Kidney tubule cell (primary cell): Measurements from ENCODE around the gene DIO3.
A peak's percentile ranks its signal among the peaks of the same experiment; 100 is the strongest.

Source experiments
- DNase-seq: peaks from one replicate; pipeline ENCODE4 v3.0.0-alpha.2; 2018; ENCODE audit warnings: low spot score

The DIO3 gene

DNA sequence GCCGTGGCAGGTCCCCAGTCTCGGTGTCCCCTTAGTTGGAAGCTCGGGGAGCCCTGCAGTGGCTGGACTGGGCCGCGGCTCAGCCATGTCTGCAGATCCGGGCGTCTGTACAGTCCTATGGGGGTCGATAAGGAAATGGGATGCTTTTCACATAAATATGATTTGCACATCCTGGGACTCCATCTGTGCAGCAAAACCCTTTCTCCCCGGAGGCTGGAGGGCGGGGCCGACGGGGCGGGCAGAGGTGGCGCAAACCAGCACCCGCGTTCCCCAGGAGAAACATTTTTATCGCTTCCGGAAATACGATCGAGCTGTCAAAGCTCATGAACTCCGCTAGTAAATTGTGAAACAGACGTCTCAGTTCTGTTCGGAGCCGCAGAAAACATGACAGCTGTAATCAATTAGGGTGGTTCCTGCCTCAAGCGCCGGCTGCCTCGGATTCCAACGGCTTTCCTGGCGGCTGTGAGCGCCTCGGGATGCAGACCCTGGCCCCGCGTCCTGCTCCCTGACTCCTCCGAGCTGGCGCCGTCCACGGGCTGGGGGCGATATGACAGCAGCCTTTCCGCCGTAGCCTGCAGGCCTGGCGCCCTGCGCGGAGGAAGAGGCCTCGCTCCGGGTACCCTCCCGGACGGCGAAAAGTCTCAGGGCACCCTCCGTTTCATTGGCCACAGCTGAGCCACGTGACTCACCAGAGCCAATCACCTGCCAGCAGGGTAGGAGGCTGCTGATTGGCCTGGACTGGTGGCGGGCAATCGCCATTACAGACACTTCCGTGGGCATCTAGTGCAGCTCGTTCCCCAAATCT is 23.0 kb downstream of the DIO3 start:
- DNase-seq = no peak

DNA sequence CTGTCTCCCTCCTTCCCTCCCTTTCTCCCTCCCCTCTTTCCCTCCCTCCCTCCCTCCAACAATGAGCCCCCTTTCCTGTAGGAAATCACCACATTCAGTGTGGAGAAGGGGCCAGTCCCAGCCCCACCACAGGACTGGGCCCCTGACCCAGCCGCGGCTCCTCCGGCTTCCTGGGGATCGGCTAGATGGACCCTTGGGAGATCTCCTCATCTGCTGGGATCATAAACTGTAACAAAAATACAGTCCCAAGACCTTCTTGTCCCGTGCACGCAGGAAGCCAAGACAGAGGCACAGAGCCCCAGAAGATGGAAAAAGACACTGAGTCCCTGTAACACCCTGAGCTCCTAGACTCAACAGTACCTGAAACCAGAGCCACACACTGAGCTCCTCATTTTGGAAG is 23.9 kb downstream of the DIO3 start:
- DNase-seq = no peak

DNA sequence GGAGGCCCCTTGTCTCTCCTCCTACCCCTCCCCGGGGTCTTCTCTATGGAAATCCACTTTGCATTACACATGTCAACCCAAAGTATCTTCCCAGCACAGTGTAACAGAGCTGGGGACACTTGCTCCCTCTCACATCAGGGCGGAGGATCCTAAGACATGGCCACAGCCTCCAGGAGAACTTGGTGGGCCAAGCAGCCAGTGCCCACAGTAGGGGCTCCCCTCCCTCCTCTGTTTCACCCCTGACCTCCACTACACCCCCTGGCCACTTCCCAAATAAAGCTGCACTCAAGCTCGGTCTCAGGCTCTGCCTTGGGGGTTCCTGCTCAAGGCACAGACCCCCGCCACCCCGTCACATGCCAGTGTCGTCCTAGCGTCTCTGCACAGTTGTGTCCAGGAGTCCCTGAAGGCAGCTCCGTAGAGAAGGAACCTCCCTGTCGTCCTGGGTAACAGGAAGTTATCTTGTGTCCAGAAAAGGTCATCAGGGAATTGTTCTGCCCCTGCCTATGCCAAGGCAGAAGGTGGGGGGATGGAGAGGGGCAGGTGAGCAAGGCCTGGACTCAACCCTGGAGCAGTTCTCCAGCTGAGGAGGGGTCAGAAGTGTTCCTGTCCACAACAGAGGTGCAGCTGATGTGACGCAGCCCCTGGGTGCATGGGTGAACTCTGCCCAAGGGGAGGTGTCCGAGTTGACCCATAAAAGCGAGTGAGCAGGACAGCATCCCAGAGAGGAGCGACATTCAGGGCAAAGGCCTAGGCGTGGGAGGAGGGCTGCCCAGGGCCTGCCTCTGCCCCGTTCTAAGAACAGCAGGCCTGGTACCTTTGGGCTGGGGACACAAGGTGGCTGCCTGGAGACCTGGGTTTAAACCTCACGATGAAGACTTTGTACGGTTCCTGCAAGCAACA is 25.5 kb downstream of the DIO3 start:
- no peak for DNase-seq

DNA sequence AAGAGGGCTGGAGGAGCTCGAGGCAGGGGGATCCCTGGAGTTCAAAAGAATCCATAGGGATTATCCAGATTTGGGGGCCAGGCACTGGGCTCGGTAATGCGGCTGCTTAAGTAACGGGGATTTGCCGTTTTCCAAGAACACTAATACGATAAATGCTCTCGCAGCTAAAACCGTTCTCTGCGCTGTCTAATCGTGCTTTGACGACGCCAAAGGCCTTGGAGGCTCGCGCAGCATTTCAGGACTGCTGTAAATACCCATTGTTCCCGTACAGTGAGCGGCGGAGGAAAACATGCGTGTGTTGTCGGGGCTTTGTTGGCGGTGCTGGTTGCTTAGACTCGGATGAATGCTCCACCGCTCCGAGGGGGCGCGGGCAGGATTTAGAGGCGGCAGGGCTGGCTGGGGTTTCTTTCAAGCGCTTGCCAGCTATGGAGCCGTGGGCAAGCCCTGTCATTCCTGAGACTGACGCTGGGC is 26.2 kb downstream of the DIO3 start:
- no peak for DNase-seq

DNA sequence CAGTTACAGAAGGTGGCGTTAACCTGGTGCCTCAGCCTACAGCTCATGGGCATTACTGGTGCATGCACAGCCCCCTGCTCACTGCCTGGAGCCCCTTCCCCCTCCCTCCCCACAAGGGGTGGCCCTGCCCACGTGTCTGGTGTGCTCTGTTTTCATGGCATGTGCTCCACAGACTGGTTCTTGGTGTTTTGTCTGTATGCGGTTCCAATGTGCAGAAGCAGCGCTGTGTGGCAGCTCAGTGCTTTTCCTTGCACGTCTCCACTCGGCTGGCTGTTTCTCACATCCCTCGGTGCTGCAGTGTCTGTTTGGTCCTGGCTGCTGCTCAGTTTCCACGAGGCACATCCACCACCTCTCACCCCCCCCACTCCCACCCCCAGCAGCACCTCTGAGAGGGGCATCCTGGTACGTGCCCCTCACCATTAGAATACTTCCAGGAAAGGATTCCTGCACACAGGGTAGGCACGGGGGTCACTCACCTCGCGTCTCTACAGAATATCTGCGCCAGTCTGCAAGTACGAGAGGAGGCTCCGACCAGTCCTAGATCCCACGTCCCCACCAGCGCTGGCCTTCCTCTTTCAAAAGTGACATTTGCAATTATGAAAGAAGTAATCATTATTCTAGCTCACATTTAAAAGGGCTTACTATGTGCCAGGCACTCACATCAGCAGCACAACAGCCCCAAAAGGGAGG is 27.1 kb downstream of the DIO3 start:
- no peak for DNase-seq

DNA sequence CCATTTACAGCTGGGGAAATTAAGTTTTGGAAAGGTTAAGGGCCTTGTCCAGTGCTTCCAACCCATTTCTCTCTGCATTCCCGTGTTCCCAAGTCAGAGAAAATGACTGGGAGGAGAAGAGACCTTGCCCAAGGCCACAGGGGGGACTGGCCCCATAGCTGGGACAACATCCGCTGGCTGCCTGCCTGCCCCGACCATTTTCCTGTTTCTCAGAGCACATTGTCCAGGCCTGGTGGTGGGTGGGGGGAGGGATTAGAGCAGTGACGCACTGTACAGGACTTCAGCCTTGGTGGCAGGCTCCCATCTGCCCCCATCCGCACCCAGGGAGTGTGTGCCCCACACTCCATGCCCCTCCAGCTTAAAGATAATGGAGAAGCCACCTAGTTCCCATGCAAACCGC is 27.7 kb downstream of the DIO3 start:
- DNase-seq = no peak

DNA sequence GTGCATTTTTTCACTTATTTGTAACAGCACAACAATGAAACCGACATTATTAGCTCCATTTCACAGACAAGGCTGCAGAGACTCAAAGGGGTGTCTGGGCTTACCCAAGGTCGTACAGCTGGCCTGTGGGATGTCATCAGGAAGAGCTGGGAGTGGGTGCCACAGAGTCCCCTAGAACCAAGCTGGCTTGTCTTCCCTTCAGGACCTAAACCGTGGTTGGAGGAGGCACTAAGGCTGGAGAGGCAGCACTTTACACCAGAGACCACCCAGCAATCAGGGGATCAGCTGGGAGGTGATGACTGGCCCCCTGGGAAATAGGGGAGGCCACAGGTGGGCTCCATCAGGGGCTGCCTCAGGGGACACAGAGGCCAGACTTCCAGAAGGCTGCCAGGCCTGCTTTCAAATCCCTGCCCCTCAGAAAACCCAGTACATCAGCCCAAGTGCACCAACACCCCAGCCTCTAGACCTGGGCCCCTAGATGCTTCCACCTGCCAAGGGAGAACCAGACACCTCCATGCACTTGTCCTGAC is 28.3 kb downstream of the DIO3 start:
- no peak for DNase-seq

DNA sequence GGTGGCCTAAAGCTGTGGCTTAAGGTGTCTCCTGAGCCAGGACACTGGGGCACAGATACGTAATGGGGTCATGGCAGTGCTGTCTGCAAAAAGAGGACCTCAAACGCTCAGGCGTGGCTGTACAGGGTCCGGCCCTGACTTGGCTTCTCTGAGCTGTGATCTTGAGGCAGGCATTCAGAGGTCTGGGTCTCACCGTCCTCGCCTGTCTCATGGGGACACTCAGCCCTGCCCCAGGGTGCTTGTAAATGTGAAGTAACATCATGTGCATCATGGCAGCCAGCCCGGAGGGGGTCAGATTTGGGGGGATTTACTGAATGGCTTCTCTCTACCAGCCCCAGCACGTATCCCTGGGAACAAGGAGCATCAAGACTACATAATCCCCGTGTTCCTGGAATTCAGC is 28.8 kb downstream of the DIO3 start:
- no peak for DNase-seq

DNA sequence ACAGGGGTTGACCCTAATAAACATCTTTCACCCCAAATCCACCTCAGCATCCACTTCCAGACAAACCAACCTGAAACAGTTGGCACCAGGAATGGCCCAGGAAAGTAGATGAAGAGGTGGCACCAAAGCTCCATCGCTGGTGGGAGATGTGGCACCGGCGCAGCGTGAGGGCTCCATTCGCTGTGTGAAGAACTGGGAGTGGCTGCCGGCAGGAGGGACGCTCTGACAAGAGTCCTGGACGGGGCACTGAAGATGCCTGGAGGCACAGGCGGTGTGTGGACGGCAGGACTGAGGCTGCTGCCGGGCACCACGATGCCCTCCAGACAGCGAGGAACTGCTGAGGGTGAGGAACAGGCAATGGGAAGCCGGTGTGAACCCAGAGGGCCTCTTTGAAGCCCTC is 29.3 kb downstream of the DIO3 start:
- no peak for DNase-seq

DNA sequence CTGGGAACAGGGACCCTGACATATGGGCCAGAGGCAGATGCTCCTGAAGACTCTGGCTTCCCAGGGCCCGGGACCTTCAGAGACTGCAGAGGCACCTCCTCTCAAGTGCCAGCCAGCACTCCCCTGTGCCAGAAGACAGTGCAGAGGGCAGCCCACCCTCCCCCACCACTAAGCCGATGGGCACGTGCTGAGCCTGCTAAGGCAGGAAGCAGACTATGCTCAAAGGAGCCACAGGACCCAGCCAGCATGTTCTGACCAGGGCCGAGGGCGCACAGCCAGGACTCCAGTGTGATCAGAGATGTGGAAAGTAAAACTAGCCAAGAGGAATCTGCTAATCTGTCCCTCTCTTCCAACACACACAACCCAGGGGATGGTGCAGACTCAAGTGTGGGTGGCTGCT is 29.8 kb downstream of the DIO3 start:
- DNase-seq = no peak

DNA sequence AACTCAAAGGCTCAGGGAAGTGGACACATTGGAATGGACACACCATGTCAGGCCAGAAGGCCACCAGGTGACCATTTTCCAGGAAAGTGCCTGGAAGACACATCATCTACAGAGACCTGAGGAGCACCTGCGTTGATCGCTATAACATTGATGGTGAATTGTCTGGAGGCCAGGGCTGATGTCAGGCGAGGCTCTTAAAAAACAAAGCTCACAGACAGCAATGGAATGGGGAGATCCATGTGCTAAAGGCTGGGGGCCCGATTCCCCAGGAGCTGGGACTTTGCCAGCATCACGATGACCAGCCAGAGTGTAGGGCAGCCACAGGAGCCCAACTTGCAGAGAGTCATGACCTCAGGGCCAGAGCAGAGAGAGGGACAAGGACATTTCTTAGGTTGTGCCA is 30.3 kb downstream of the DIO3 start:
- DNase-seq = no peak

DNA sequence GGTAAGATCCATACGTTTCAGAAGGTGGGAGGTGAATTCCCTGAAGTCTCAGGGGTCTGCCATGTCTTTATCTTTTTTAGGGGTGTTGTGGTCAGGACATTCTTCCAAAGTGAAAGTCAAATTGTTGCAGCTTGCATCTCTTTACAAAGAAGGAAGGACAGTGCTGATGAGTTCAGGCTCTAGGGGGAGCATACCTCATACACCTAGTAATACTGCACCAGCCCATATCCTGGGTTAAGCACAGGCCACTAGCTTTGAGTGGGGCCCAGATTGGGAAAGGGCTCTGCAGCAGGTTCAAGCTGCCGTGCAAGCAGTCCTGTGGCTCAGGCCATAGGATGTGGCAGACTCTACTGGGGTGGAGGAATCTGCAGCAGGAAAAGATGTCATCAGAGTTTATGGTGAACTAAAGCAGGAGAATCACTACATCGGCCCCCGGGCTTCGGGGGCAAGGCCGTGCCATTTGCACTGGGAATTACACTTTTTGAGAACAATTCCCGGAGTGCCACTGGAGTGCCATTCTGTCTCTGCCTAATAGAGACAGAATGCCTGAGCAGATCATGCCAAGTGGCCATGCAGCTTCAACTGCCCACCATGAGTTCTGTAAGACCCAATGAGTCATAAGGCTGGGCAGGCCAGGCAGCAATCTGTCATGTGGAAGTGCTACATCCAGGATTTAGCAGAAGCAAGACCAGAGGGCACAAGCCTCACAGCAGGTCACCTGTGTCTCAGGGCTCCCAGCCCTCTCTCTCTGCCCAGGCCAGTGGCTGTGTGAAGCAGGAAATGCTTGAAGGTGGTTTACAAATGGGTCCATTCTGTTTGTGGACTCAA is 32.3 kb downstream of the DIO3 start:
- DNase-seq = peak; percentile 1

DNA sequence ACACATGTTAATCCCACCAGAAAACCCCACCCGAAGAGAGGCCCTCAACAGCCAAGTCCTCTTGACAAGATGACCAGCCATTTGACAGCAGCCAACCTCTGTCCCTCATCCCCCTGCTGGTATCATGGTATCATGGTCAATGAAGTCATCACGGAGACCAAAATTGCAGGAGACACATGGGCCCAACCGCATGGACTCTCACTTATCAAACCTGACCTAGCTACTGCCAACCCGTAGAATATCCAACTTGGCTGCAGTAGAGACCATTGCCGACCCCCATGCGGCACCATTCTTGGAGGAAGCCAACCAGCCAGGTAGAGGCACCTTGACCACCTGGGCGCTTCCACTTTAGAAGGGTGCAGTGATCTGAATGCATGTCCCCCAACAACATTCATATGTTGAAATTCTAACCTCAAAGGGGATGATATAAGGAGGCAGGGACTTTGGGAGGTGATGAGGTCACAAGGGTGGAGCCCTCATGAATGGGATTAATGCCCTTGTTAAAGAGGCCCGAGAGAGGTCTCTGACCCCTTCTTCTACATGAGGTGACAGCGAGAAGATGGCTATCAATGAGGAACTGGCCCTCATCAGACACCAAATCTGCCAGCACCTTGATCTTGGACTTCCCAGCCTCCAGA is 33.3 kb downstream of the DIO3 start:
- no peak for DNase-seq

DNA sequence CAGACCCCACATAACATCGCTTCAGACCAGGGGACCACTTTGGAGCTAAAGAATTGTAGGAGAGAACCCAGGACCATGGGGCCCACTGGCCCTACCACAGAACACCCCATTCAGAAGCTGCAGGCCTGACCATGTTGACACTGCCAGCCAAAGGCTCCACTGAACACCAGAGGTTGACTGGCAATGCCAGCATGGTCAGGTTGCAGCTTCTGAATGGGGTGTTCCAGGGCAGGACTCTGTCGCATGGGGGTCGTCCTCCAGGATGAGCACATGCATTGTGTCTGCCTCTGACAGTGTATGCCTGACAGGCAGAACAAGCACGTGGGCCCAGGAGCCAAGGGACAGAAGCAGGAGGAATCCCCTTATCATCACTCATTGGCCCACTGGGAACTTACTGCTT is 34.1 kb downstream of the DIO3 start:
- DNase-seq = no peak

DNA sequence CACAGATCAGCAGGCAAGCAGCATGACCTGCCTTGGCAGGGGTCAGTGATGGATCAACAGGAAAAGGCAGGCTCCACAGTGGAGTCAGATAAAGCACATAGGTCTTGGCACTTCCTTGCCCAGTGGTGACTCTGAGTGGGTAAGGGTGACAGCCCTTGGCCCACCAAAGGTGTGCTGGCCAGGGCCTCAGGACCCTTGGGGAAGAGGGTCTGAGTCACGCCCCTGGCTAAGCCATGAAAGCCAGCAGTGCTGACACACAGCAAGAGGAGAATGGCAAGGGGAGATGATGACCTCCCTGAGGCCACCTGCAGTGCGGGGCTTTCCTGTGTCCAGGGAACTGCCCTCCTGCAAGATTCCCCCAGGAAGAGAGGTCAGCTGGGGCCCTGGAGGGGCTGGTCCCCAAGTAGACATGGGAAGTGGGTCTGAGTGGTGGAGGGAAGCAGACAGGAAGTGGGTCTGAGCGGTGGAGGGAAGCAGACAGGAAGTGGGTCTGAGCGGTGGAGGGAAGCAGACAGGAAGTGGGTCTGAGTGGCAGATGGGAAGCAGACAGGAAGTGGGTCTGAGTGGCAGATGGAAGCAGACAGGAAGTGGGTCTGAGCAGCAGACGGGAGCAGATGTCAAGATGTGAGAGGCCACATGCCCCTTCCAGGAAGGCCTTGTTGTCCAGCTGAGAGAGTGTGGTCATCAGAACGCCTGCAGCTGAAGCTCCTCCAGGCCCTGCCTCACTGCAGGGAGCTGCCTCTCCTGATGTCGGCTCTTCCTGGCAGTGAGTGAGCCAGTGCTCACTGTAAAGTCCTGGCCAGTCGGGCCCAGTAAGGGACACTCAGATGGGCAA is 34.8 kb downstream of the DIO3 start:
- peak; percentile 5 for DNase-seq

DNA sequence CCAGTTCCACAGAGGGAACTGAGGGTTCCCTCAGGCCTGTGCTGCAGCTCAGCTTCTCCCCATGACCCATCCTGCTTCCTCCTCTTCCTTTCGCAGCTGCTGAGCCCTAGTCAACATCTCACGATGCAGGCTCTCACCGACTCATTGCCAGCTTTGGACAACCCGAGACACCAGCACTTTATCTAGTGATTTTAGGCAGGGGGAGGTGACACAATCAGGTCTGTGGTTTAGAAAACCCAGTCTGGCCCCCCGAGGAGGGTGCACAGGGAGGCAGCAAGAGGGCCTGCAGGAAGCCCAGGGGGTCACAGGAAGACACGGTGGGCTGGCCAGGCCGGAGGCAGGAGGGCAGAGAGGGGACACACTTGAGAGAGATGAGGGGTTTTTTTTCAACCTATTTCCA is 35.4 kb downstream of the DIO3 start:
- DNase-seq = no peak

DNA sequence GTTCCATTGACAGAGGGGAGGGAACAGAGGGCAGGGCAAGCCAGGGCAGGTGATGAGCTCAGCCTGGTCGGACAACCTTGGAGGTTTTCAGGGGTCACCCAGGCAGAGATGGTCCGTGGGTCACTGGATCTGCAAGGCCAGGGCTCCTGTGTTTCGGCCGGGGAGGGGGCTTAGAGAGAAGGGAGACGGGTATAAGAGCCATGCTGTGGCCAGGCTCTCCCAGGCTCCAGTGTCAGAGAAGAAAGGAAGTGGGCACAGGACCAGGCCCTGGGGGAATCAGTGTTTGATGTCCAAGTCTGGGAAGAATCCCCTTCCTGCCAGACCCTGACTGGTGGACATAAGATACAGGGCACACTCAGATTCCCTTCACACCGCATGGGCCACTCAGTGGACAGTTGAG is 36.9 kb downstream of the DIO3 start:
- DNase-seq = no peak

DNA sequence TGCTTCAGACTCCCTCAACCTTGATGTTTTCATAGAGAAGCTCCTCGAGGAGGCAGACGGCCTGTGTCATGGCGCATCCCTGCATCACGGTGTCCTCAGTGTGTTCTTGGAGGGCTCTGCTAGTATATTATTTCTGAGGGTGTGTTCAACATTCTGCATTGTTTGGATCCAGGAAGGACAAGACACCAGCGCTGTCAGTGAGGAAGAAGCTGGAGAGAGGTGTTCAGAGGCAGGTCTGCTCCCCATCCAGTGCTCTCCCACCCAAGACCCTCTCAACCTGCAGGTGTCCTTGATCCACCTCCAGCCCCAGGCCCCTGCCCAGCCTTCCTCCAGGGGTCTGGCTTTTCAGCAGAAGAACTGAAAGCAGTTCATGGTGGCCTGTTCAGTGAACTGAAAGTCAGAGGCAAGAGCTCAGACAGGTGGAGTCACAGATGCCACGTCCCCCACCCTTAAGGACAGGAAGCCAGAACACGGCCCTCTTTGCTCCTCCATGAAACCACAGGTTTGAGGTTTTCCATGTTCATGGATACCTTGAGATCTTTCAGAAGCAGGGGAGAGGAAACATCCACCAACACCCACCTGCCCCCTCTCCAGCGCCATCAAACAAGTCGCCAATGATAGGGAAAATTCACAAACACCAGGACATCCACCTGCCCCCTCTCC is 37.4 kb downstream of the DIO3 start:
- no peak for DNase-seq

DNA sequence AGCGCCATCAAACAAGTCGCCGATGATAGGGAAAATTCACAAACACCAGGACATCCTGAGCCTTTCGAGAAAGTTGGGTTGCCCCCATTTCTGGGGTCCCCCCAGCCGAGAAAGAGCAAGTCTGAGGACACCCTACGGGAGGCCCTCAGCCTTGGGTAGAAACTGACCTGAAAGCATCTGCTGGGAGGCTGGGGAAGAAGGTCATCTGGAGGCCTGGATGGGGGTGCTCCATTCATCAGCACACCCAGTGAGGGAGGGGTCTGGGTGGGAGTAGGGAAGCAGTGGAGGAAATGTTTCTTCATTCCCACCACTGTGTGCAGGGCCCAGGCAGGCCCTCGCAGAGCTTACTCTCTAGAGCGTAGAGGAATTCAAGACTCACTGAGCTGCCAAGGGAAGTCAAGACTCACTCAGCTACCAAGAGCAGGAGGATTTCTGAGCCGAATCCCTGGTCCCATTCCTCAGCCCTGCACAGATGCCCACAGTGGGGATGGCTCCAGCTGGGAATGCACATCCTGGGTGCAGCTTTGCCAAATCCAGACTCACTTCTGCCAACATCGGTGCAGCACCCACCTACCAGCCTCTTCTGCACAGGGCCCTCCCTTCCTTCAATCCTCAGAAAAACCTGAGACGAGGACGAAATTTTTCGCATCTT is 38.1 kb downstream of the DIO3 start:
- no peak for DNase-seq
